SK-N-SH treated with all-trans-retinoic acid at 6 μM for 48 hours (cell line): ENCODE data around the gene CACTIN.

Experiments used
- ATAC-seq: fragments of 200-7000 bp; cut with Tn5 transposase; 3 replicates; pipeline ENCODE4 v1.9.1; 2020; ENCODE audit warnings: mild to moderate bottlenecking, moderate library complexity
- ARNTL ChIP-seq: fragments of 450-650 bp; formaldehyde crosslinking; IDR thresholded peaks from 2 replicates; pipeline ENCODE4 v1.5.0; 2020; ENCODE audit warnings: low read depth, mild to moderate bottlenecking, moderate library complexity, borderline replicate concordance
- BACH2 ChIP-seq: fragments of 250-450 bp; sonication (Bioruptor Pico); IDR thresholded peaks from 2 replicates; pipeline ENCODE4 v1.9.0; 2021; ENCODE audit warnings: mild to moderate bottlenecking, borderline replicate concordance
- CREB5 ChIP-seq: fragments of 250-450 bp; sonication (Bioruptor Pico); IDR thresholded peaks from 2 replicates; pipeline ENCODE4 v1.5.1; 2020; ENCODE audit warnings: low read depth, mild to moderate bottlenecking, moderate library complexity
- CSDC2 ChIP-seq: fragments of 250-450 bp; sonication (Bioruptor Pico); IDR thresholded peaks from 2 replicates; pipeline ENCODE4 v1.5.0; 2020; ENCODE audit warnings: mild to moderate bottlenecking, moderate library complexity
- CSRNP3 ChIP-seq: fragments of 250-450 bp; sonication (Bioruptor Pico); IDR thresholded peaks from 2 replicates; pipeline ENCODE4 v1.5.1; 2021; ENCODE audit warnings: mild to moderate bottlenecking, moderate library complexity
- GLIS3 ChIP-seq: fragments of 250-450 bp; sonication (Bioruptor Pico); IDR thresholded peaks from 2 replicates; pipeline ENCODE4 v1.5.0; 2020; ENCODE audit warnings: mild to moderate bottlenecking, moderate library complexity
- OSR1 ChIP-seq: fragments of 250-450 bp; sonication (Bioruptor Pico); IDR thresholded peaks from 2 replicates; pipeline ENCODE4 v1.8.0; 2022; ENCODE audit warnings: moderate library complexity, mild to moderate bottlenecking, inconsistent platforms
- PATZ1 ChIP-seq: fragments of 250-450 bp; sonication (Bioruptor Pico); IDR thresholded peaks from 2 replicates; pipeline ENCODE4 v1.8.0; 2020; ENCODE audit warnings: mild to moderate bottlenecking, moderate library complexity, borderline replicate concordance
- POU6F1 ChIP-seq: fragments of 250-450 bp; sonication (Bioruptor Pico); IDR thresholded peaks from 2 replicates; pipeline ENCODE4 v1.8.0; 2021; ENCODE audit warnings: low read depth, mild to moderate bottlenecking, moderate library complexity, borderline replicate concordance
- PPARA ChIP-seq: fragments of 250-450 bp; sonication (Bioruptor Pico); IDR thresholded peaks from 2 replicates; pipeline ENCODE4 v1.5.0; 2020; ENCODE audit warnings: mild to moderate bottlenecking, borderline replicate concordance
- RARB ChIP-seq: fragments of 250-450 bp; sonication (Bioruptor Pico); IDR thresholded peaks from 2 replicates; pipeline ENCODE4 v1.8.0; 2021; ENCODE audit warnings: mild to moderate bottlenecking, moderate library complexity
- SNAI2 ChIP-seq: fragments of 250-450 bp; sonication (Bioruptor Pico); IDR thresholded peaks from 2 replicates; pipeline ENCODE4 v1.5.0; 2020; ENCODE audit warnings: mild to moderate bottlenecking, moderate library complexity
- TCF4 ChIP-seq: fragments of 250-450 bp; sonication (Bioruptor Pico); IDR thresholded peaks from 2 replicates; pipeline ENCODE4 v1.8.0; 2021; ENCODE audit warnings: mild to moderate bottlenecking, moderate library complexity, borderline replicate concordance
- TOX ChIP-seq: fragments of 250-450 bp; sonication (Bioruptor Pico); IDR thresholded peaks from 2 replicates; pipeline ENCODE4 v1.8.0; 2021; ENCODE audit warnings: mild to moderate bottlenecking, moderate library complexity, borderline replicate concordance
- TSHZ2 ChIP-seq: fragments of 250-450 bp; sonication (Bioruptor Pico); IDR thresholded peaks from 2 replicates; pipeline ENCODE4 v1.5.0; 2020; ENCODE audit warnings: mild to moderate bottlenecking, moderate library complexity
- ZC3H10 ChIP-seq: fragments of 250-450 bp; sonication (Bioruptor Pico); IDR thresholded peaks from 2 replicates; pipeline ENCODE4 v1.5.1; 2021; ENCODE audit warnings: mild to moderate bottlenecking, moderate library complexity
- ZFP30 ChIP-seq: fragments of 450-650 bp; formaldehyde crosslinking; IDR thresholded peaks from 2 replicates; pipeline ENCODE4 v1.5.0; 2022; ENCODE audit warnings: mild to moderate bottlenecking, moderate library complexity
- ZNF565 ChIP-seq: fragments of 450-650 bp; formaldehyde crosslinking; conservative IDR thresholded peaks from 2 replicates; pipeline ENCODE4 v1.5.0; 2020; ENCODE audit warnings: low read depth, mild to moderate bottlenecking, moderate library complexity
- ZNF70 ChIP-seq: fragments of 450-650 bp; formaldehyde crosslinking; IDR thresholded peaks from 2 replicates; pipeline ENCODE4 v1.5.0; 2020; ENCODE audit warnings: mild to moderate bottlenecking, moderate library complexity
- ZNF8 ChIP-seq: fragments of 450-650 bp; formaldehyde crosslinking; IDR thresholded peaks from 2 replicates; pipeline ENCODE4 v1.5.0; 2020; ENCODE audit warnings: mild to moderate bottlenecking, moderate library complexity

Gene CACTIN

GRCh38 chr19:3573162-3573857 is 53.3 kb downstream of the CACTIN start:
- TF ChIP-seq CSRNP3 (no peak), SNAI2 (CRISPR knock-in tag) (no peak), ARNTL (no peak), RARB (CRISPR knock-in tag) (no peak)
- peak; percentile 43 for ATAC-seq

- no peak for TF ChIP-seq TSHZ2 (CRISPR knock-in tag)
- TF ChIP-seq ZFP30 (CRISPR knock-in tag) = no peak
- no peak for TF ChIP-seq ZNF8 (CRISPR knock-in tag)
- TF ChIP-seq TOX (CRISPR knock-in tag) = no peak
- no peak for TF ChIP-seq TCF4 (CRISPR knock-in tag)
- TF ChIP-seq ZNF70 (CRISPR knock-in tag) = no peak
- no peak for TF ChIP-seq GLIS3 (CRISPR knock-in tag)
- TF ChIP-seq ZNF565 (CRISPR knock-in tag) = no peak
- no peak for TF ChIP-seq ZC3H10 (CRISPR knock-in tag)
- no peak for TF ChIP-seq PPARA
- TF ChIP-seq, all 23 proteins: peak for 0
- no peak for ATAC-seq
These were observed 53.8 kb downstream of the CACTIN start, which contains the start of gene HMG20B for GRCh38 chr19:3572855-3573161. Gene HMG20B, plus strand, starts transcription at chr19:3572944. Its CDS starts 366 bp downstream, at chr19:3573310.

GRCh38 chr19:3572132-3572854 is 54.3 kb downstream of the CACTIN start:
- ATAC-seq = peak; percentile 95
- no peak for TF ChIP-seq CREB5 (CRISPR knock-in tag)
- no peak for TF ChIP-seq PATZ1 (CRISPR knock-in tag)
- TF ChIP-seq ZC3H10 (CRISPR knock-in tag) = no peak
- no peak for TF ChIP-seq ZNF565 (CRISPR knock-in tag)
- TF ChIP-seq TSHZ2 (CRISPR knock-in tag) = no peak
- no peak for TF ChIP-seq CSDC2 (CRISPR knock-in tag)
- no peak for TF ChIP-seq SNAI2 (CRISPR knock-in tag)
- TF ChIP-seq OSR1 (CRISPR knock-in tag) = no peak
- TF ChIP-seq POU6F1 (CRISPR knock-in tag) = no peak
- no peak for TF ChIP-seq ZFP30 (CRISPR knock-in tag)
- no peak for TF ChIP-seq BACH2
- no peak for TF ChIP-seq PPARA
